HG02885 (cell line): Measurements from ENCODE around the gene CNTN4.

Experiments
- ATAC-seq: cut with Tn5 transposase; IDR thresholded peaks from one replicate; pipeline ENCODE4 v1.9.1; 2021; ENCODE audit warnings: mild to moderate bottlenecking; ENCODE audit not compliant: unreplicated experiment, poor library complexity

Gene CNTN4

DNA sequence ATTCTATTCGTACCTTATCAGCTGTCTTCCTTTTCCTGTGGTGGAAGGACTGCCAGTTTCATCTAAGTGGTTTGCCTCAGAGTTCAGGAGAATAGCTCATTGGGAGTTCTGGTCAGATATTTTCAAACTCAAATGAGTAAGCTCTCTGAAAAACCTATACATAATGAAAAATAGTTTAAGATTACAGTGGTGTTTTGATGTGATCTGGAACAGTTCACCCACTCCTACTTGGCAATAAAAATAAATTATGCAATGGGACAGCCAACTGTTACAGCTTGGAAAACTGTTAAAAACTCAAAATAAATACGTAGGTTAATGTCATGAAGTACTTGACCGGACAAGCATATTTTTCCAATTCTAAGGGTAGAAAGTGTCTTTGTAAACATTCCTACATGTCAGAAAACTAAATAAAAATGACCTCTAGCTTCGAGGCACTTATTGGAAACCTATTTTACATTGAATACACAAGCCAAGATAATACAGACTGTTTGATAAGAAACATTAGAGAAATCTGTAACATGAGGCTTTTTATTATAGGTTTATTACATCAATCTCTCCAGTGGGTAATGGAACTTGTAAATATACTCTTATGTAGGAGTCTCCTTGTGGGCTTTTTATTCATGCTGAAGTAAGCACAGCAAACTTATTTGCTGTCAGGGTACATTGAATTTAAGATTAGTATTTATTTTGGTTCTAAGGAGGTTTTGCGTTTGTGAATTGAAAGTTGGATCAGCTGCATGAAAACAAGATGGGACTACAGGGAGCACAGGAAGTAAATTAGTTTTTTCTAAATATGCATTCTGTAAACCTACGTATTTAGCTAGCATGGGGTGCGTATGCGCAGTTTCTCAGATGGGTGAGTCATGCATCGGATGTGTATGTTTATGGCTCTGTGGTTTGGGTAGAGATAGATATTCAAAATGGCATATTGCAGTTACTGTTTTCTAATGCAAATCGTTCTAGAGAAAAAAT, 558.4 kb downstream of the CNTN4 start:
- ATAC-seq = no peak

GRCh38 chr3:2657971-2658370, 559.3 kb downstream of the CNTN4 start:
- ATAC-seq = no peak

DNA sequence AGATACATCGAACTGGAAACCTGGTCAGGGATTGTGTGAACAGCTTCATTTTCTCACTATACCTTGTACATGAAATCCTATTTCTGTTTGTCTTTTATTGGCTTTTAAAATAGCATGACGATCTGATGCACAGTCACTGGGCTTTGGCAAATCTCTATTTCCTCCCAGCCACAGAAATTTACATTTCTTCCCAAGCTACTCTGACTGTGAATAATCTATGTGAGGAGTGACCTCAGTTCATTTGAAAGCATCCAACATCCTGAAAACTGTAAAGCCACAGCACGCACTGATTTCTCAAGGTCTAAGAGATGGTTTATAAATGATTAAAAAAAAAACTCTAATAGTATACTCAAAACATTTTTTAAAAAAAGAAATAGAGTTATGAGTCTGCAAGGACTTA, 561.2 kb downstream of the CNTN4 start:
- ATAC-seq = no peak

DNA sequence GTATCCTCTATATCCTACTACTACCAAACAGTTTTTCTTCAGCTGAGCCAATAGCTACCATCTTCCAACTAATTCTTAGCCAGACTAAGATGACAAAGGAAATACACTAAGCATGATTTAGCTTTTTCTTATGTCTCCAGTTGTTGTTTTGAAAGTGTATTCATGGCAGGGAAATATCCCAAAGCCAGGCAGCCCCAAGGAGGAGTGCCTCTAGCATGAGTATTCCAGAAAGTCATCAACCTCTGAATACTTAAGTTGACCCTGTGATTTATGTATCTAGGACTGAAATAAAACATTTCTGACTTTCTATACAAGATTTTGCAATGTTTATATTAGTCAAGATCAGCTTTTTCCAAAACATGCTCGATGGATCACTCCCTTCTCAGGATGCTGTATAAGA, 562.4 kb downstream of the CNTN4 start:
- no peak for ATAC-seq

DNA sequence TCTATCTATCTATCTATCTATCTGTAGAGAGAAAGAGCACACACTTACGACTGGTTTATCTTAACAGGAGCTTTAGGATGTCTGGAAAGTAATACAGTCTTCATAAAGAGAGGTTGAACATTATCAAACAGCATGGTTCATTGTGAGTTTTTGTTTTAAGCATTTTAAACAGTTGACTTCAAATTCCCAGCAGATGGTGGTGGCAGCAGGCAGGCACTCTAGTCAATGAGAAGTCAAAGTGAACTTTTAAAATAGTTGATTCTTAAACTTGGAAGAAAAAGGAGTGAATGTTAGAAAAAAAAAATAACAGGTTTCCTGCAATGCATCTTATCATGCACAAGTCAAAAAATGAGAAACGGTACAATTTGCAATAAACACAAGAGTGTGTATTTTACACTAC, 578.8 kb downstream of the CNTN4 start:
- no peak for ATAC-seq

DNA sequence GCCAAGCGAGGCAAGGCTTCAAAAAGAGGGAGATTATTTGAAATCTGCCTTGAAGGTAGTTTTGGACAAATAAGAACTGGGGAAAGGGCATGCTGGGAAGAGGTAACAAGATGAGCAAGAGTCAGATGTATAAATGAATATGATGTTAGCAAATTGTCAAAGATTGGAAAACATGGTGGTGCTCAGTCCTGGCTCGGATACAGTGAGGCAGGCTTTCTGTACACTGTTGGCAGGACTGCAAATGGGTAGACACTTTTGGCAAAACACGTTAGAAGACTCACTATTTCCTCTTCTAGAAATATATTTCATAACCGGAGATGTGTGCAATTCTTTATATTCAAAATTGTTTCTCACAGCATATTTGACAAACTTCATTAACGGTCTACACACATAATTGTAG, 581.6 kb downstream of the CNTN4 start:
- no peak for ATAC-seq

- no peak for ATAC-seq
Observed at GRCh38 chr3:2684046-2684445, 585.4 kb downstream of the CNTN4 start.

GRCh38 chr3:2686816-2687502, 588.3 kb downstream of the CNTN4 start:
- ATAC-seq = no peak

- no peak for ATAC-seq
Observed at GRCh38 chr3:2697589-2697988, 598.9 kb downstream of the CNTN4 start.

DNA sequence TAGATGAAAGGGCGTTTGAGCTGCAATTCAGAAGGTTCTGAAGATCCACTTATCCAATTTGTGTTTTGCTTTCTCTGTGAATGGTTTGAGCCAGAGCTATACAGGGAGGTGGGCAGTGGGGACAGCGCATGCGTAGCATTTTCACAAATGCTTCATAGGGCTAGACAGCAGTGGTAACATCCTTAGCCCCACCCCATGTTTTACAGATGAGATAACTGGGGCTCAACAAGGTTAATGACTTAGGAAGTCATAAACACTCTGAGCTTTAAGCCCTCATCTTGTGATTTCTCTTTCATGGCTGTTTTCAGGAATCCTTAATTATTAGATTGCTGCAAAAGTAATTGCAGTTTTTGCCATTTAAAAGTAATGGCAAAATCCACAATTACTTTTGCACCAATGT, 602.8 kb downstream of the CNTN4 start:
- no peak for ATAC-seq

GRCh38 chr3:2706144-2706835, 607.6 kb downstream of the CNTN4 start:
- no peak for ATAC-seq

DNA sequence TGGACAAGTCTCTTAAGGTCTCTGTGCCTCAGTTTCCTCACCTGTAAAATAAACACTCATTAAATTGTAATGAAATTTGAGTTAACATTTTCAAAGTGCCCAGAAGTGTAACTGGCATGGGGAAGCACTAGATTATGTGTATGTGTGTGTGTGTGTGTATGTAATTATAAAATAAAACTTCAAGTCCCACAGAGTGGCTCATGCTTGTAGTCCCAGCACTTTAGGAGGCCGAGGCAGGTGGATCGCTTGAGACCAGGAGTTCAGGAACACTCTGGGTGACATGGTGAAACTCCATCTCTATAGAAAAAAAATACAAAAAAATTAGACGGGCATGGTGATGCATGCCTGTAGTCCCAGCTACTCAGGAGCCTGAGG, 608.2 kb downstream of the CNTN4 start:
- ATAC-seq = no peak

- no peak for ATAC-seq
Observed at GRCh38 chr3:2711081-2711480, 612.4 kb downstream of the CNTN4 start.

DNA sequence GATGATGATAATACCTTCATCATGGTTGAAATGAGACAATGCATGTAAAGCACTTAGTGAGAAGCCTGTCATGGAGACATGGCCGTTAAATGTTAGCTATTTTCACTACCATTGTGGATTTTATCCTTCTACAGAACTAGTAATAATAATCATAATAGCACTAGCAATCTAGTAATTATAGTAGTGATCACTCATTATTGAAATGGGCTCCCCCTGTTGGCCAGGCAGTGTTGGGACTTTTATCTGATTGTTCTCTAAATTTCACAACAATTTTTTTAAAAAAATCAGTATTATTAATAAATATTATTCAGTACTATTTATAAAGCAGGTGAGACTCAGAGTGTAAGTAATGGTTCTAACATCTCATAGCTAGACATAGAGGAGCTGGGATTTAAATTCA, 615.3 kb downstream of the CNTN4 start:
- no peak for ATAC-seq

DNA sequence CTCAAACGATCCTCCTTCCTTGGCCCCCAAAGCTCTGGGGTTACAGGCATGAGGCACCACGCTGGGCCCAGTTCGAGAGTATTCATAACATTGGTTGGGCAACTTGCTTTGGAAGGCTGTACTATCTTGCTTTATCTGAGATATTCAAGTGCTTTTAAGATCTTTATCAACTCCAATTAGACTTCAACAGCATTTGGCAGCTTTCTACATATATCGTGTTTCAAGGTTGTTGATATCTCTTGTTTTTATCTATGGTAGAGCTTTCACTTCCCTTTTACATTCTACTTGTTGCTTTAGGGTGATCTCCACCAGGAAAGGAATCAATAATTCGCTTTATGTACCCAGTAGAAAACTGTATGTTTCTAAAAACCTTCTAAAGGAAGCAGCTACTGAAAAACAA, 616.2 kb downstream of the CNTN4 start:
- ATAC-seq = no peak

GRCh38 chr3:2727101-2727500, 628.4 kb downstream of the CNTN4 start:
- ATAC-seq = no peak

DNA sequence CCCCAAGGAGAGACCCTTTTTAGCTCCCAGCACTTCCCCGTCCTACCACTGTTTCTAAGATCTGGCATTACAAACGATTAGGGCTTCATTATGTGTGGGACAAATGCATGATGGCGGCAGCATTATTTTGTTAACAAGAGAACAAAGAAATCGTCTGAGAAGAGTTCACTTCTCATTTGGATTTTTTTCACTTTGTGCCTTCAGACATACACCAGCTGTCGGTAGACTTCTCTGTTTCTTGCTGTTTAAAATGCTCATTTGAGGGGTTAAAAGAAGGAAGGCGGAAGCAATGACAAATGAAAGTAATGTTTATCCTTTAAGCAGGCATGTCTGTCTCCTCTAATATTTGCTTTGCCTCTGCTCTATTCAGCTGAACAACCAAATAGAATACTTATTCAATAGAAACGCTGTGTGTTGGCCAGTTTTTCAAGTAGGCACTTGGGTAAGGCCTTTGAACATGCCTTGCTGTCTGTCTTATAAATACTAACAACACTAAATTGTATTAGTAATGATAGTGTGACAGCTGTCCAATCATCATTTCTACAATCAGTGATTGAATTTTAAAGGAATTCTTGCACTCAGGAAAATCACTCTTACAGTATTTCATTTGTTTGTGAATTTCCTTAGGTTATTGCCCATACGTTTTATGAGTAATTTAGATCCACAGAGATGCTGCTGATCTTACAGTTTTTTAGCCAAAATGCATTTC, 629.1 kb downstream of the CNTN4 start:
- no peak for ATAC-seq

DNA sequence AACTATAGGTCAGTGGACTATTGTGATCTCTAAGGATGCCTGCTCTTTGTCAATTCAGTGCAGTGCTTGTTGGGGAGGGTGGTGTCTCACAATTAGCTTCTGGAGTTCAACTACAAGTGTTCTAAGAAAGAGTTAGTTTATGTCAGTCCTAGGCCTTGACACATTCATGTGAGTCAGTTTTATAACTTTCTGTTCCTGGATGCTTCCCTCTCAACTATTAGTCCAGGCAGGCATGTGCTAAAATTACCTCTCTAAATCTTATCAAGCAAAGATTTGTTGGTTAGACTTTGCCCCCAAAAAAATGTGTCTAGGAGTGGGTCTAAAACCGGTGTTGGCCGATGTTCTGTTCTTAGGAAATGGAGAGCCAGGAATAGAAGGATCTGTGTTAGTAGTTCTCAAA, 633.2 kb downstream of the CNTN4 start:
- no peak for ATAC-seq

DNA sequence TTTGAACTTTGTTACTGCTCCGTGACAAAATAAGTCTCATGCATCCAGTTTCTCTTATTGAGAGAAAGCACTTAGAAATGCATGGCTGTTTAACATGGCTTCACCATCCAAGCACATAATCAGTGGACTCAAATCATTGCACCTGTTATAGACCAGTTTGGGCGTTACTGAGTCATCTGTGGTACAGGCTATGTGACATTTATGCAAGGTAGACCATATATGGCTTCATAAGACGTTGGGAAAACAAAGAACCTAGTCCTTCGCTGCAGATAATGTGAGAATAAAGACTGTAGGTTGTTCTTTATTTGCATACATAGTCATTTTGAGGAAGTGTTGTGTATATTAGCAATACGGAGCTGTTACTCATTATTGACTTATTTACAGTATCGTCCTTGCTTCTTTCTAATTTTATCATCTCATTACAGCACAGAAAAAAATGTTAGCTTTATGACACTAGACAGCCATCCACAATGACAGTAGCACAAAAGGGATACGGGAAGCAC, 636.8 kb downstream of the CNTN4 start:
- ATAC-seq = no peak

DNA sequence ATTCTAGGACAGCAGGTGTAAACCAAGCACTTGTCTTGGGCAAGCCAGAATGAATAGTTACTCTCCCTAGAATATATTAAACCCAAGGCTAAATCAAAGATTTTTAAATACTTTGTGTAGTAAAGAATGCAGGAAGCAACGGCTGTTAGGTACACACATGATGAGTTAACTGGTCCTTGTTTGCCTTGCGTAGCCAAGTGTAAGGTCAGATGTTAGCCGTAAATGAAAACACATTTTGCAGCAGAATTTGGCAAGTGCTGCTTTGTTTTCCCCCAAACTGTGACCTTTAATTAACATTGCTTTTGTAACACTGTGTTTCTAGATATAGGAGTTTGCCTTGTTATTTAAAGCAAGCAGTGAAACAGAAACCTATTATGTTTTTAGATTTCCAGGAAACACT, 642.9 kb downstream of the CNTN4 start:
- no peak for ATAC-seq
